Body of pancreas (tissue), 4 donors: ENCODE measurements around the gene MDN1. TPM values are rescaled to one million over a fixed set of nuclear protein-coding genes. Genes with fewer than 3 reads are reported as not detected.

Source experiments
- ATAC-seq: fragments of 150-250 bp; one replicate; pipeline ENCODE4 v1.9.1; 2016
- DNase-seq, 4 donors: peaks; one replicate each; pipeline ENCODE4 v3.0.0-alpha.2; 2019
- H3K27ac ChIP-seq, 4 donors: fragments of 200-600 bp; sonication (generic); 1 replicate in 3 of 4; 2 replicates in 1 of 4; pipeline versions ENCODE4 v1.5.1 to v1.6.1; 2016 to 2019; ENCODE audit warnings: mild to moderate bottlenecking in 1 of 4, mixed read lengths in 1 of 4, moderate library complexity in 1 of 4
- H3K27me3 ChIP-seq, 2 donors: fragments of 200-600 bp; sonication (generic); one replicate each; pipeline ENCODE4 v1.6.0; 2016; ENCODE audit warnings: mild to moderate bottlenecking in 1 of 2
- H3K36me3 ChIP-seq, 2 donors: fragments of 200-600 bp; sonication (generic); replicated peaks in 1 of 2; 2 replicates each; pipeline ENCODE4 v1.5.1; 2016; ENCODE audit warnings: low read depth in 2 of 2; ENCODE audit not compliant: insufficient read depth in 1 of 2
- H3K4me1 ChIP-seq: fragments of 200-600 bp; sonication (generic); one replicate; pipeline ENCODE4 v1.6.0; 2016
- H3K4me3 ChIP-seq, 2 donors: fragments of 200-600 bp; sonication (generic); 1 replicate in 1 of 2; 2 replicates in 1 of 2; pipeline ENCODE4 v1.5.1; 2016 to 2019
- H3K9me3 ChIP-seq, 3 donors: fragments of 200-600 bp; sonication (generic); 1 replicate in 2 of 3; 2 replicates in 1 of 3; pipeline ENCODE4 v1.5.1; 2016
- CTCF ChIP-seq, 7 experiments: fragments of 450-650 bp in 4 of 7; fragments of 200-600 bp in 3 of 7; sonication (generic) in 3 of 7; IDR thresholded peaks; one replicate each; pipeline ENCODE4 v1.5.1; 2016 to 2019; ENCODE audit warnings: antibody characterized with exemption in 7 of 7
- POLR2A ChIP-seq, 3 donors: fragments of 450-650 bp; IDR thresholded peaks; one replicate each; pipeline ENCODE4 v1.6.1; 2016; ENCODE audit warnings: antibody characterized with exemption in 3 of 3, mild to moderate bottlenecking in 2 of 3
- WGBS, 2 donors: methylation state at CpG; one replicate each; pipeline ENCODE4 v1.1.5; 2017; 5-methylcytosine and 5-hydroxymethylcytosine counted together
- intact Hi-C: fragments of 100-400 bp; cut with DNase I; formaldehyde crosslinking; loops from one replicate; pipeline ENCODE4 v1.15.1; 2023
- total RNA-seq, 2 donors: library from RNA; depleted of rRNA; stranded (reverse); fragments of >200 nt; gene quantifications; one replicate each; pipeline ENCODE4 v1.1.0, GENCODE V29; 2016

Gene MDN1
- total RNA-seq, 2 donors from 2014 or later: 17.9 to 26.7 TPM

DNA sequence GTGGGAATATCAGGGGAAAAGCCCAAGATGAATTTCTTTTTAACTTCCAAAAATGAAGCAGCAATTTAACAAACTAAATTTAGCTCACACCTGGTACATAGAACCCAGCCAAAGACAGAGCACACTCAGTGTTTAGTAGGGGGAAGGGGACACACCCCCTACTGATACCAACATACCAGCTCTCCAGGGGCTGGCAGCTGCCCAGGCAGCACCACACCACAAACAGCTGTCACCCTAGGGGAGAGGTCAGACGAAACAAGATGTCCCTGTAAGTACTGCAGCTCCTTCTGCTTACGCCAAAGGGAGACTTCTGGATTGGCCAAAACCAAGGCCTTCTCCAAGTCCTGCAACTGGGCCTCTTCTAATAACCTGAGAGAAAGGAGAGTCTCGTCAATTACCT lies 26.0 kb downstream of the MDN1 start:
- no peak for ATAC-seq
- intact Hi-C loops: no loop called here
- 85 to 87% methylated on average over 3 of the region's 3 CpGs for WGBS, 2 donors
- Histone ChIP-seq H3K27me3 (no peaks in the 10 kb centered on the region), H3K4me1 (no peaks in the 10 kb centered on the region), H3K4me3 (no peak overlapping the region), H3K9me3 (no peaks in the 10 kb centered on the region), H3K36me3 (peaks cover 7 to 16% of the 10 kb centered on the region in 2 donors), H3K27ac (no peak overlapping the region)
- no peak for DNase-seq
- TF ChIP-seq CTCF (IDR thresholded peaks at IDR 0.05) (no peak), POLR2A (IDR thresholded peaks at IDR 0.05) (no peak)

GRCh38 chr6:89792881-89793280 lies 26.7 kb downstream of the MDN1 start:
- intact Hi-C loops: no loop called here
- Histone ChIP-seq H3K9me3 (no peaks in the 10 kb centered on the region), H3K27me3 (no peaks in the 10 kb centered on the region), H3K36me3 (peaks cover 7 to 16% of the 10 kb centered on the region in 2 donors), H3K27ac (no peak overlapping the region), H3K4me3 (no peak overlapping the region), H3K4me1 (no peaks in the 10 kb centered on the region)
- ATAC-seq (no peak), DNase-seq (no peak)
- 29 to 69% methylated on average over 2 of the region's 2 CpGs for WGBS, 2 donors
- TF ChIP-seq CTCF (IDR thresholded peaks at IDR 0.05) (peak in 2 of 7 experiments; percentile 17 to 19), POLR2A (IDR thresholded peaks at IDR 0.05) (no peak)

- WGBS, 2 donors: 94 to 97% methylated on average over 2 of the region's 2 CpGs
- H3K4me3 ChIP-seq: no peak overlapping the region
- DNase-seq (no peak), ATAC-seq (no peak)
- no peak overlapping the region for H3K27ac ChIP-seq
- no peak for TF ChIP-seq POLR2A (IDR thresholded peaks at IDR 0.05)
- TF ChIP-seq CTCF (IDR thresholded peaks at IDR 0.05): no peak
- no peaks in the 10 kb centered on the region for H3K9me3 ChIP-seq
- no peaks in the 10 kb centered on the region for H3K4me1 ChIP-seq
- H3K27me3 ChIP-seq: no peaks in the 10 kb centered on the region
- H3K36me3 ChIP-seq: peaks cover 7 to 16% of the 10 kb centered on the region in 2 donors
- intact Hi-C loops: no loop called here
Observed at GRCh38 chr6:89790403-89790802, 29.2 kb downstream of the MDN1 start.

DNA sequence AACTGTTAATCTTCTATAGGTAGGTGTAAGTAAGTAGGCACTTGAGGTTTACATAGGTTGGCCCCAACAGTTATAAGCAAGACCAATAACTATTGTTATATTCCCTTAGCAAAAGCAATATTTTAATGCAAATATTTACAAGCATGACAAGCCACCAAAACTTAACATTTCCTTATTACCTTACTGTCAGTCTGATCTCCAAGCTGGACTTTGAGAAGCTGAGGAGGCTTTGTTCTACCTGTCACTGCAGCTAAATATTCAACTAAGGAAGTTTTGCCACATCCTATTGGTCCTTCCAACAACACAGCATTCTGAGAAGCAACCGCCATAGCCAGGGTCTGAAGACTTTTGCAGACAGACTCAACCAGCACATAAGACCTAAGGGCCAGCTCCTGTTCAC lies 29.6 kb downstream of the MDN1 start:
- H3K4me3 ChIP-seq: no peak overlapping the region
- 100% methylated on average over 1 of the region's 1 CpG; no CpG with 5 or more reads in 1 of the 2 donors for WGBS, 2 donors
- DNase-seq (no peak), ATAC-seq (no peak)
- H3K27ac ChIP-seq: no peak overlapping the region
- intact Hi-C loops: no loop called here
- H3K4me1 ChIP-seq: no peaks in the 10 kb centered on the region
- H3K36me3 ChIP-seq: peaks cover 7 to 17% of the 10 kb centered on the region in 2 donors
- no peaks in the 10 kb centered on the region for H3K27me3 ChIP-seq
- H3K9me3 ChIP-seq: no peaks in the 10 kb centered on the region
- no peak for TF ChIP-seq CTCF (IDR thresholded peaks at IDR 0.05)

GRCh38 chr6:89787660-89788328 lies 31.8 kb downstream of the MDN1 start:
- WGBS, 2 donors: 73 to 79% methylated on average over 7 of the region's 7 CpGs
- Histone ChIP-seq H3K4me3 (no peak overlapping the region), H3K27me3 (no peaks in the 10 kb centered on the region), H3K36me3 (peaks cover 12 to 18% of the 10 kb centered on the region in 2 donors), H3K9me3 (peaks cover 0 to 3% (median 0%) of the 10 kb centered on the region in 3 donors), H3K27ac (no peak overlapping the region), H3K4me1 (no peaks in the 10 kb centered on the region)
- DNase-seq: no peak
- ATAC-seq: no peak
- no peak for TF ChIP-seq POLR2A (IDR thresholded peaks at IDR 0.05)
- TF ChIP-seq CTCF (IDR thresholded peaks at IDR 0.05): no peak
- intact Hi-C loops: no loop called here
